NCI-H1694 treated with DMSO at 0.1 percent for 48 hours (cell line): ENCODE data around the gene SEC23IP.
"Not testable (repeated sequence)": the region's sequence is repeated elsewhere in the genome, so short reads cannot be mapped to it uniquely, and the experiment has no call there.

Experiments
- DNase-seq: peaks from one replicate; lab custom pipeline; 2025; lab: John Stamatoyannopoulos, UW

SEC23IP gene

GRCh38 chr10:119883901-119884611 is 8.5 kb upstream of the SEC23IP start:
- DNase-seq = not testable (repeated sequence)

- not testable (repeated sequence) for DNase-seq
These were observed 6.5 kb upstream of the SEC23IP start for GRCh38 chr10:119886070-119886469.

- DNase-seq = not testable (repeated sequence)
These were observed 3.8 kb upstream of the SEC23IP start for GRCh38 chr10:119888715-119889114.

- DNase-seq = not testable (repeated sequence)
These were observed 3.3 kb upstream of the SEC23IP start for GRCh38 chr10:119889201-119889600.

- DNase-seq = not testable (repeated sequence)
These were observed 2.2 kb upstream of the SEC23IP start for GRCh38 chr10:119890307-119890706.

- not testable (repeated sequence) for DNase-seq
These were observed 712 bp upstream of the SEC23IP start for GRCh38 chr10:119891849-119892187.

GRCh38 chr10:119893074-119893473 is 544 bp downstream of the SEC23IP start:
- no peak for DNase-seq

GRCh38 chr10:119893845-119894427 is 1.4 kb downstream of the SEC23IP start:
- no peak for DNase-seq

- no peak for DNase-seq
These were observed 3.6 kb downstream of the SEC23IP start for GRCh38 chr10:119896061-119896655.

- no peak for DNase-seq
These were observed 4.6 kb downstream of the SEC23IP start for GRCh38 chr10:119896937-119897770.

- no peak for DNase-seq
These were observed 6.0 kb downstream of the SEC23IP start for GRCh38 chr10:119898577-119898976.

GRCh38 chr10:119903946-119904666 is 11.6 kb downstream of the SEC23IP start:
- no peak for DNase-seq

- DNase-seq = not testable (repeated sequence)
These were observed 15.2 kb downstream of the SEC23IP start for GRCh38 chr10:119907695-119908094.

- DNase-seq = no peak
These were observed 15.6 kb downstream of the SEC23IP start for GRCh38 chr10:119908166-119908565.

- DNase-seq = no peak
These were observed 18.2 kb downstream of the SEC23IP start for GRCh38 chr10:119910689-119911088.

GRCh38 chr10:119917777-119918176 is 25.2 kb downstream of the SEC23IP start:
- DNase-seq = no peak

GRCh38 chr10:119919271-119919670 is 26.7 kb downstream of the SEC23IP start:
- DNase-seq = no peak

- no peak for DNase-seq
These were observed 27.3 kb downstream of the SEC23IP start for GRCh38 chr10:119919826-119920225.

- no peak for DNase-seq
These were observed 35.9 kb downstream of the SEC23IP start for GRCh38 chr10:119928411-119928810.

- no peak for DNase-seq
These were observed 39.3 kb downstream of the SEC23IP start for GRCh38 chr10:119931871-119932270.

GRCh38 chr10:119932631-119933030 is 40.1 kb downstream of the SEC23IP start:
- DNase-seq = no peak

GRCh38 chr10:119933179-119933578 is 40.6 kb downstream of the SEC23IP start:
- DNase-seq = peak; percentile 35
